GM21390 (cell line): Measurements from ENCODE around the gene CDT1.

ENCODE experiments used
- ATAC-seq: cut with Tn5 transposase; IDR thresholded peaks from one replicate; pipeline ENCODE4 v1.9.1; 2021; ENCODE audit not compliant: unreplicated experiment

CDT1 gene

GRCh38 chr16:88803264-88803987, at the start of gene CDT1:
Gene CDT1 (plus strand): TSS chr16:88803789. CDS start chr16:88803832, 43 bp downstream.
- ATAC-seq, result peak; percentile 45

- ATAC-seq, result no peak
Observed at GRCh38 chr16:88754109-88754911, 49.3 kb upstream of the CDT1 start.

GRCh38 chr16:88754912-88755744, 48.5 kb upstream of the CDT1 start:
- no peak for ATAC-seq

- ATAC-seq, result no peak
Observed at GRCh38 chr16:88755745-88756443, 47.7 kb upstream of the CDT1 start.

- ATAC-seq, result no peak
Observed at GRCh38 chr16:88758227-88758943, 45.2 kb upstream of the CDT1 start.

GRCh38 chr16:88758944-88759244, 44.7 kb upstream of the CDT1 start:
- ATAC-seq, result no peak

- ATAC-seq, result no peak
Observed at GRCh38 chr16:88759245-88759975, 44.2 kb upstream of the CDT1 start.

- ATAC-seq, result no peak
Observed at GRCh38 chr16:88759976-88760350, 43.6 kb upstream of the CDT1 start.

GRCh38 chr16:88760424-88761142, 43.0 kb upstream of the CDT1 start:
- ATAC-seq, result no peak

GRCh38 chr16:88761143-88761534, 42.5 kb upstream of the CDT1 start:
- no peak for ATAC-seq

GRCh38 chr16:88761830-88762229, 41.8 kb upstream of the CDT1 start:
- no peak for ATAC-seq

- ATAC-seq, result no peak
Observed at GRCh38 chr16:88762258-88762870, 41.2 kb upstream of the CDT1 start.

- ATAC-seq, result no peak
Observed at GRCh38 chr16:88762941-88763340, 40.6 kb upstream of the CDT1 start.

- ATAC-seq, result no peak
Observed at GRCh38 chr16:88763502-88764053, 40.0 kb upstream of the CDT1 start.

- no peak for ATAC-seq
Observed at GRCh38 chr16:88764080-88764479, 39.5 kb upstream of the CDT1 start.

- no peak for ATAC-seq
Observed at GRCh38 chr16:88764913-88765349, 38.7 kb upstream of the CDT1 start.

GRCh38 chr16:88766975-88767374, 36.6 kb upstream of the CDT1 start:
- ATAC-seq, result no peak

- ATAC-seq, result no peak
Observed at GRCh38 chr16:88767546-88768070, 36.0 kb upstream of the CDT1 start.
